Stomach (tissue), 9 donors: ENCODE measurements around the gene FOXL1. TPM values are rescaled to one million over a fixed set of nuclear protein-coding genes. Genes with fewer than 3 reads are reported as not detected.

Source experiments
- DNase-seq, 2 donors: peaks; one replicate each; pipeline versions ENCODE4 v3.0.0 to v3.0.0-alpha.2; 2013 to 2019
- H3K27ac ChIP-seq, 5 donors: fragments of 200-600 bp in 4 of 5; sonication (generic) in 4 of 5; one replicate each; pipeline ENCODE4 v1.5.1; 2013 to 2019; ENCODE audit warnings: mild to moderate bottlenecking in 1 of 5, moderate library complexity in 1 of 5
- H3K27me3 ChIP-seq, 3 donors: fragments of 200-600 bp; sonication (generic); one replicate each; pipeline ENCODE4 v1.5.1; 2017 to 2019; ENCODE audit warnings: mixed run types in 1 of 3
- H3K36me3 ChIP-seq, 4 donors: fragments of 200-600 bp; sonication (generic); 1 replicate in 3 of 4; 2 replicates in 1 of 4; pipeline ENCODE4 v1.5.1; 2016 to 2019
- H3K4me1 ChIP-seq, 4 donors: fragments of 200-600 bp; sonication (generic); one replicate each; pipeline ENCODE4 v1.5.1; 2016 to 2019
- H3K4me3 ChIP-seq, 4 donors: fragments of 200-600 bp; sonication (generic) in 3 of 4; one replicate each; pipeline ENCODE4 v1.5.1; 2016 to 2019; ENCODE audit warnings: mild to moderate bottlenecking in 1 of 4
- H3K9me3 ChIP-seq, 4 donors: fragments of 200-600 bp; sonication (generic); one replicate each; pipeline ENCODE4 v1.5.1; 2016 to 2019
- EP300 ChIP-seq: sonication (generic); formaldehyde crosslinking; IDR thresholded peaks from one replicate; pipeline ENCODE4 v1.6.1; 2017; ENCODE audit warnings: antibody characterized with exemption
- POLR2A ChIP-seq, 4 donors: fragments of 450-650 bp; IDR thresholded peaks; one replicate each; pipeline ENCODE4 v1.6.1; 2016; ENCODE audit warnings: antibody characterized with exemption in 4 of 4, control low read depth in 2 of 4, mild to moderate bottlenecking in 1 of 4, moderate library complexity in 1 of 4
- POLR2AphosphoS5 ChIP-seq, 3 donors: sonication (generic); formaldehyde crosslinking; IDR thresholded peaks; one replicate each; pipeline ENCODE4 v1.6.1; 2016; ENCODE audit warnings: antibody characterized with exemption in 3 of 3
- WGBS, 5 donors: extraction: QIAGEN DNeasy Blood & Tissue Kit in 3 of 5; methylation state at CpG; one replicate each; pipeline versions ENCODE4 v1.1.5 to v1.1.7; 2013 to 2018; 5-methylcytosine and 5-hydroxymethylcytosine counted together
- intact Hi-C: fragments of 100-400 bp; cut with DNase I; formaldehyde crosslinking; loops from one replicate; pipeline ENCODE4 v1.15.1; 2023; ENCODE audit warnings: low total_unique reads
- polyA plus RNA-seq, 3 donors: library from polyadenylated mRNA; stranded (reverse); fragments of 200-250 nt; gene quantifications; one replicate each; pipeline ENCODE4 v1.2.3, GENCODE V29; 2013
- total RNA-seq, 5 donors: library from RNA; depleted of rRNA; stranded (reverse); fragments of >200 nt; gene quantifications; one replicate each; pipeline versions ENCODE4 v1.1.0 to v1.2.3, GENCODE V29; 2014 to 2016
- TF ChIP-seq, protein P1 (sequence below), 7 experiments: fragments of 450-650 bp in 4 of 7; fragments of 200-600 bp in 3 of 7; sonication (generic) in 3 of 7; IDR thresholded peaks; one replicate each; pipeline ENCODE4 v1.5.1; 2016 to 2019; ENCODE audit warnings: antibody characterized with exemption in 7 of 7, control low read depth in 2 of 7, mild to moderate bottlenecking in 1 of 7
- donor health status: healthy with polysubstance abuse.
- donor health status: Bipolar disorder and iron deficiency.
- donor health status: healthy.

Gene FOXL1
- total and polyA plus RNA-seq, 8 donors: 0.60 to 12.7 (median 5.2) TPM; not detected in 2

GRCh38 chr16:86593913-86594620 is 15.7 kb downstream of the FOXL1 start:
- WGBS, 5 donors: 52 to 57% (median 54%) methylated on average over 13 of the region's 13 CpGs
- Histone ChIP-seq H3K4me3 (no peak overlapping the region), H3K27ac (no peak overlapping the region), H3K4me1 (peaks cover 0 to 6% (median 3%) of the 10 kb centered on the region in 4 donors), H3K27me3 (peaks cover 0 to 79% (median 28%) of the 10 kb centered on the region in 3 donors), H3K9me3 (no peaks in the 10 kb centered on the region), H3K36me3 (no peaks in the 10 kb centered on the region)
- no peak for DNase-seq
- intact Hi-C loops: no loop called here
- TF ChIP-seq POLR2AphosphoS5 (IDR thresholded peaks at IDR 0.05) (no peak), POLR2A (IDR thresholded peaks at IDR 0.05) (no peak), EP300 (no peak)
- TF ChIP-seq, protein P1, sequence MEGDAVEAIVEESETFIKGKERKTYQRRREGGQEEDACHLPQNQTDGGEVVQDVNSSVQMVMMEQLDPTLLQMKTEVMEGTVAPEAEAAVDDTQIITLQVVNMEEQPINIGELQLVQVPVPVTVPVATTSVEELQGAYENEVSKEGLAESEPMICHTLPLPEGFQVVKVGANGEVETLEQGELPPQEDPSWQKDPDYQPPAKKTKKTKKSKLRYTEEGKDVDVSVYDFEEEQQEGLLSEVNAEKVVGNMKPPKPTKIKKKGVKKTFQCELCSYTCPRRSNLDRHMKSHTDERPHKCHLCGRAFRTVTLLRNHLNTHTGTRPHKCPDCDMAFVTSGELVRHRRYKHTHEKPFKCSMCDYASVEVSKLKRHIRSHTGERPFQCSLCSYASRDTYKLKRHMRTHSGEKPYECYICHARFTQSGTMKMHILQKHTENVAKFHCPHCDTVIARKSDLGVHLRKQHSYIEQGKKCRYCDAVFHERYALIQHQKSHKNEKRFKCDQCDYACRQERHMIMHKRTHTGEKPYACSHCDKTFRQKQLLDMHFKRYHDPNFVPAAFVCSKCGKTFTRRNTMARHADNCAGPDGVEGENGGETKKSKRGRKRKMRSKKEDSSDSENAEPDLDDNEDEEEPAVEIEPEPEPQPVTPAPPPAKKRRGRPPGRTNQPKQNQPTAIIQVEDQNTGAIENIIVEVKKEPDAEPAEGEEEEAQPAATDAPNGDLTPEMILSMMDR (IDR thresholded peaks at IDR 0.05): no peak

GRCh38 chr16:86594721-86595120 is 16.4 kb downstream of the FOXL1 start:
- TF ChIP-seq POLR2A (IDR thresholded peaks at IDR 0.05): no peak
- TF ChIP-seq, protein P1 (IDR thresholded peaks at IDR 0.05): no peak
- no peak for TF ChIP-seq POLR2AphosphoS5 (IDR thresholded peaks at IDR 0.05)
- TF ChIP-seq EP300: no peak
- Histone ChIP-seq H3K4me1 (peaks cover 0 to 6% (median 3%) of the 10 kb centered on the region in 4 donors), H3K9me3 (no peaks in the 10 kb centered on the region), H3K4me3 (no peak overlapping the region), H3K36me3 (no peaks in the 10 kb centered on the region), H3K27me3 (peaks cover 0 to 86% (median 30%) of the 10 kb centered on the region in 3 donors), H3K27ac (no peak overlapping the region)
- DNase-seq: no peak
- intact Hi-C loops: no loop called here
- WGBS, 5 donors: 34 to 44% (median 36%) methylated on average over 8 of the region's 8 CpGs

DNA sequence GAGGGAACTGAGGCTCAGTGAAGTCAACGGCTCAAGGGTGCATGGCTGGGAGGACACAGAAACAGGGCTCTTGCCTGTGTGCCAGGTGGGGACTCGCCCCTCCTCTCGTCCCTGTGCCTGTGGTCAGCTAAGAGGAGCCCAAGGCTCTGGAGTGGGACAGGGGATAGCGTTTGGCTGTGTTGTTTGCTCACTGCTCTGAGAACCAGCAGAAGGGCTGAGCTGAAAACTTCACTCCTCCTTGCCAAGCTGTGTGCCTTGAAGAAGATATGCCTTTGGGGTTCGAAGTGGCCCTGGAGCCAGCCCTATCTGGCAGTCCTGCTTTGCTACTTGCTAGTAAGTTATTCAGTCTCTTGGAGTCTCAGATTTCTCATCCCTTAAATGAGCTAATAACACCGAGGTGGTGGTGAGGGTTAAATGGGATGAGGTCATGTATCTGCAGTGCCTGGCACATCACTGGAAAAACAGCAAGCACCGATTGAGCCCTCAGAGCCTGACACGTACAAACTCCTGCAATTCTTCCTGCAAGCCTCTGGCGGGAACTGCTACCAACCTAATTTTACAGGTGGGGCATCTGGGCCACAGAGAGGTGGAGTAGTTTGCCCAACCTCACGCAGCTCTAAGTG is 17.7 kb downstream of the FOXL1 start:
- H3K4me3 ChIP-seq: no peak overlapping the region
- intact Hi-C loops: no loop called here
- H3K4me1 ChIP-seq: no peaks in the 10 kb centered on the region
- TF ChIP-seq POLR2AphosphoS5 (IDR thresholded peaks at IDR 0.05): no peak
- no peak overlapping the region for H3K27ac ChIP-seq
- WGBS, 5 donors: 62 to 80% (median 73%) methylated on average over 9 to 10 of the region's 10 CpGs
- no peaks in the 10 kb centered on the region for H3K36me3 ChIP-seq
- DNase-seq: no peak
- H3K9me3 ChIP-seq: no peaks in the 10 kb centered on the region
- H3K27me3 ChIP-seq: peaks cover 0 to 82% (median 30%) of the 10 kb centered on the region in 3 donors

- H3K27me3 ChIP-seq: peaks cover 0 to 81% (median 32%) of the 10 kb centered on the region in 3 donors
- H3K27ac ChIP-seq: no peak overlapping the region
- H3K36me3 ChIP-seq: no peaks in the 10 kb centered on the region
- TF ChIP-seq EP300 (no peak), POLR2A (IDR thresholded peaks at IDR 0.05) (no peak), POLR2AphosphoS5 (IDR thresholded peaks at IDR 0.05) (no peak)
- TF ChIP-seq, protein P1 (IDR thresholded peaks at IDR 0.05): no peak
- no peaks in the 10 kb centered on the region for H3K9me3 ChIP-seq
- H3K4me3 ChIP-seq: no peak overlapping the region
- no peak for DNase-seq
- 81 to 84% (median 81%) methylated on average over 18 of the region's 18 CpGs for WGBS, 5 donors
- H3K4me1 ChIP-seq: no peaks in the 10 kb centered on the region
- intact Hi-C loops: no loop called here
These were observed 19.0 kb downstream of the FOXL1 start for GRCh38 chr16:86597126-86597879.
